ENCODE results near the gene LCLAT1. TPM values are rescaled to one million over a fixed set of nuclear protein-coding genes. Genes with fewer than 3 reads are reported as not detected.

LCLAT1 gene
- total RNA-seq, 1 donor from 2014 or later, result 46.2 TPM

- peak overlapping the region; percentile 34 for H3K27ac Mint-ChIP-seq
- no peaks in the 10 kb centered on the region for H3K27me3 Mint-ChIP-seq (ENCODE audit: insufficient read depth)
- intact Hi-C loops (cut with micrococcal nuclease), result loop anchor here (5.0 kb wide), 1 partner anchor 35 kb away; the partner anchor contains the start of gene LCLAT1
Observed at GRCh38 chr2:30412047-30412683, 34.9 kb upstream of the LCLAT1 start.

GRCh38 chr2:30412684-30413570 is 34.1 kb upstream of the LCLAT1 start:
- DNase-seq (ENCODE audit: low spot score), result no peak
- Mint-ChIP-seq H3K4me3 (no peak overlapping the region), H3K27me3 (ENCODE audit: insufficient read depth) (no peaks in the 10 kb centered on the region), H3K4me1 (ENCODE audit: low read depth) (peaks cover 46% of the 10 kb centered on the region), H3K27ac (peak overlapping the region; percentile 34), H3K9me3 (no peaks in the 10 kb centered on the region), H3K36me3 (ENCODE audit: low read depth) (peaks cover 2% of the 10 kb centered on the region)
- intact Hi-C loops (cut with micrococcal nuclease), result loop anchor here (5.0 kb wide), 1 partner anchor 34 kb away; the partner anchor contains the start of gene LCLAT1

More at GRCh38 chr2:30412047-30412683, 34.9 kb upstream of the LCLAT1 start:
- Mint-ChIP-seq H3K9me3 (no peaks in the 10 kb centered on the region), H3K4me1 (ENCODE audit: low read depth) (peaks cover 47% of the 10 kb centered on the region), H3K36me3 (ENCODE audit: low read depth) (peaks cover 2% of the 10 kb centered on the region), H3K4me3 (no peak overlapping the region)
- no peak for DNase-seq (ENCODE audit: low spot score)

GRCh38 chr2:30414961-30415360 is 32.1 kb upstream of the LCLAT1 start:
- Mint-ChIP-seq H3K9me3 (no peaks in the 10 kb centered on the region), H3K4me3 (no peak overlapping the region), H3K36me3 (ENCODE audit: low read depth) (no peaks in the 10 kb centered on the region), H3K27me3 (ENCODE audit: insufficient read depth) (no peaks in the 10 kb centered on the region), H3K27ac (no peak overlapping the region), H3K4me1 (ENCODE audit: low read depth) (peaks cover 25% of the 10 kb centered on the region)
- intact Hi-C loops (cut with micrococcal nuclease), result loop anchor here (5.0 kb wide), 1 partner anchor 32 kb away; the partner anchor contains the start of gene LCLAT1
- DNase-seq (ENCODE audit: low spot score), result no peak

GRCh38 chr2:30417253-30417652 is 29.8 kb upstream of the LCLAT1 start:
- no peak overlapping the region for H3K27ac Mint-ChIP-seq
- no peaks in the 10 kb centered on the region for H3K36me3 Mint-ChIP-seq (ENCODE audit: low read depth)
- no peaks in the 10 kb centered on the region for H3K27me3 Mint-ChIP-seq (ENCODE audit: insufficient read depth)
- peaks cover 26% of the 10 kb centered on the region for H3K4me1 Mint-ChIP-seq (ENCODE audit: low read depth)
- no peaks in the 10 kb centered on the region for H3K9me3 Mint-ChIP-seq
- no peak overlapping the region for H3K4me3 Mint-ChIP-seq
- DNase-seq (ENCODE audit: low spot score), result no peak
- intact Hi-C loops (cut with micrococcal nuclease), result no loop called here

GRCh38 chr2:30421026-30421603 is 25.9 kb upstream of the LCLAT1 start:
- Mint-ChIP-seq H3K36me3 (ENCODE audit: low read depth) (no peaks in the 10 kb centered on the region), H3K27me3 (ENCODE audit: insufficient read depth) (no peaks in the 10 kb centered on the region), H3K27ac (peak overlapping the region; percentile 92), H3K9me3 (peaks cover 2% of the 10 kb centered on the region), H3K4me1 (ENCODE audit: low read depth) (peaks cover 34% of the 10 kb centered on the region), H3K4me3 (peak overlapping the region; percentile 69)
- intact Hi-C loops (cut with micrococcal nuclease), result loop anchor here (1.0 to 10.0 kb wide), 4 partner anchors 49 to 901 kb away; no protein-coding TSS in a partner anchor
- DNase-seq (ENCODE audit: low spot score), result no peak

DNA sequence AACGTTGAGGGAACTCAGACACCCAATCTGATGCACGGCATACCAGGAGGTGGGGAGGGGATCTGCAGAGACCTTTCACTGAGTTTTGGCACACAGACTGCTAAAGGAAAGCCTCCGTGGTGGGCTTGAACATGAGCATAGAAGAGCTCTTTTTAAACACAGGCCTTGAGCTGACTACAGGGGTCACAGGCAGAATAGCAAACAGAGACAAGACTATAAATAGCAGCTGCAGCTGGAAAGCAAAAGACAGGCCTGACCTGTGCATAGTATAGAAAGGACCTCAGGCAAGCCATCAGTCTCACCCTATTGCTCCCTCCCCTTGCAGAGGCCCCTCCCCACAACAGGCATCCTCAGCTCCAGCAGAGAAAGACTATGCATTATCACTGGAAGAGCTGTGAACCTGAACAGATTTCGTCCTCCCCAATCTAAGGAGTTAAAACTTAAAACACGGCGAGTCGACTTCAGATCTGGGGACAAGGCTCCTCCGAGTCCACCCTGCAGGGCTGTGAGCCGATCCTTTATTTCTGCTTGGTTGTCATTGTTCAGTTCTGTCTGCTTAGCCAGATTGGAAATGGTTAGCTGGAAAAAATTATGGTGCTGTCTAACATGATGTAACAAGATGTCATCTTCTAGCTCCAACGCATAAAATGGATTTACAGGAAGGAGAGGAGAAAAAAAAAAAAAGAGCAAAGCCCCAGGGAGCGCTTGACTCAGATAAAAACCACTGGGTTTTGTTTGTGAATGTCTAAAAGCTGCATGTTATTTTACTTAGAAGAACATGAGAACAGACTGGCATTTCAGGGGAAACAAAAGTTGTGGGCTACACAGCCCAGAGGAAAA is 25.2 kb upstream of the LCLAT1 start:
- peak overlapping the region; percentile 92 for H3K27ac Mint-ChIP-seq
- peaks cover 6% of the 10 kb centered on the region for H3K9me3 Mint-ChIP-seq
- peak overlapping the region; percentile 69 for H3K4me3 Mint-ChIP-seq
- no peaks in the 10 kb centered on the region for H3K27me3 Mint-ChIP-seq (ENCODE audit: insufficient read depth)
- H3K4me1 Mint-ChIP-seq (ENCODE audit: low read depth), result peaks cover 38% of the 10 kb centered on the region
- peak; percentile 11 for DNase-seq (ENCODE audit: low spot score)
- intact Hi-C loops (cut with micrococcal nuclease), result loop anchor here (1.0 to 10.0 kb wide), 19 partner anchors 12 to 900 kb away; partner anchors contain the start of genes LBH and LCLAT1
- no peaks in the 10 kb centered on the region for H3K36me3 Mint-ChIP-seq (ENCODE audit: low read depth)

- peak; percentile 70 for DNase-seq (ENCODE audit: low spot score)
- intact Hi-C loops (cut with micrococcal nuclease), result loop anchor here (1.0 to 10.0 kb wide), 18 partner anchors 12 to 900 kb away; partner anchors contain the start of genes LBH and LCLAT1
- H3K36me3 Mint-ChIP-seq (ENCODE audit: low read depth), result no peaks in the 10 kb centered on the region
- H3K27me3 Mint-ChIP-seq (ENCODE audit: insufficient read depth), result no peaks in the 10 kb centered on the region
- H3K27ac Mint-ChIP-seq, result peak overlapping the region; percentile 92
- peak overlapping the region; percentile 43 for H3K4me3 Mint-ChIP-seq
- peaks cover 33% of the 10 kb centered on the region for H3K4me1 Mint-ChIP-seq (ENCODE audit: low read depth)
- peaks cover 6% of the 10 kb centered on the region for H3K9me3 Mint-ChIP-seq
Observed at GRCh38 chr2:30422444-30423040, 24.5 kb upstream of the LCLAT1 start.

DNA sequence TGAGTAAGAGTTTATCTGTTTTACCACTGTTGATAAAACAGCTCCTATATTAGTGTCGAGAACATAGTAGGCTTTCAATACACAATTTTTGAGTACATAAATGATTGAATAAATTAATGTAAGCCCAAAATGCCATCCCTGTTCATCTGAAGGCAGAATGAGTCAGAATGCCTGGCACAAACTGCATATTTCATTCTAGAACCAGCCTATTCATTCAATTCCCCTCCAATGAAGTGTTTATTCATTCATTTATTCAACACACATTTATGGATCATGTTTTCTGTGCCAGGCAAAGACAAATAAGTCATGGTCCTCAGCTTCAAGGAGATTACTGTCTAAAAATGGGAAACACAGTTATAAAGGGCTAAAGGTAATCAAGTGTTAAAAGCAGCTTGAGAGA is 22.8 kb upstream of the LCLAT1 start:
- no peaks in the 10 kb centered on the region for H3K27me3 Mint-ChIP-seq (ENCODE audit: insufficient read depth)
- peaks cover 6% of the 10 kb centered on the region for H3K9me3 Mint-ChIP-seq
- intact Hi-C loops (cut with micrococcal nuclease), result loop anchor here (5.0 to 10.0 kb wide), 3 partner anchors 143 to 898 kb away; no protein-coding TSS in a partner anchor
- peaks cover 50% of the 10 kb centered on the region for H3K4me1 Mint-ChIP-seq (ENCODE audit: low read depth)
- DNase-seq (ENCODE audit: low spot score), result no peak
- H3K36me3 Mint-ChIP-seq (ENCODE audit: low read depth), result peaks cover 8% of the 10 kb centered on the region
- H3K4me3 Mint-ChIP-seq, result no peak overlapping the region
- H3K27ac Mint-ChIP-seq, result peak overlapping the region; percentile 13

- intact Hi-C loops (cut with micrococcal nuclease), result loop anchor here (10.0 kb wide), 1 partner anchor 279 kb away; no protein-coding TSS in a partner anchor
Observed at GRCh38 chr2:30425326-30425725, 21.7 kb upstream of the LCLAT1 start.

DNA sequence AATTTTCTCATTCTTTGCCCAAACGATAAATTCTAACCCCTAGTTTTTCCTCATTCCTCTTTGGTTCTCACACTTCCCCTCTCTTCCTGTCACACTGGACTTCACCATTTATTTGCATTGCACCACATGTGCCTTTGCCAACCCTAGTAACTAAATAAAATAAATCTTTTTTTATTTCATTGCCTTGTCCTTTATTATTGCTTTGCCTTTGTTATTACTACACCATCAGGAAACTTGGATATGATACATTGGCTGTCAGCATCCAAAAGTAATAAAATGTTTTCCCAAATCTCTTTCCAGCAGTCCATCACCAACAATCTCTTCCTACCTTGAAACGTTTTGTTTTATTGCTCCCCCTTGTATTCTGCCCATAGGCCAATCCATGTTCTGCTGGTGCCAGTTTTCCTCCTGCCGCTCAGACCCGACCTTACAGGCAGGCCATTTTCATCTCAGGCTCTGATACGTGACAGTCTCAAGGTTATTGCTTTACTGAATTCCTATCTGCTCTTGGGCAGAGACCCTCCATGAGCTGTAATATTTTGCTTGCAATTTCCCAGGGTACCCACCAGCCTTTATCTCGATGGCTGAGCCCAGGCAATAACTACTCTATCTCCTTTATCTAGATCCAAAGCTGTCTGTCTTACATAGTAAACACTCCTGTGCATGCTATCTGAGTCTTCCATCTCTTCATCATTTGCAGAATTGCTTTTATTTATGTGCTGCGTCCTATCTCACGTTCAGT is 19.3 kb upstream of the LCLAT1 start:
- Mint-ChIP-seq H3K9me3 (peaks cover 6% of the 10 kb centered on the region), H3K4me3 (no peak overlapping the region), H3K27ac (peak overlapping the region; percentile 74), H3K27me3 (ENCODE audit: insufficient read depth) (peaks cover 1% of the 10 kb centered on the region), H3K4me1 (ENCODE audit: low read depth) (peaks cover 29% of the 10 kb centered on the region), H3K36me3 (ENCODE audit: low read depth) (peaks cover 8% of the 10 kb centered on the region)
- intact Hi-C loops (cut with micrococcal nuclease), result loop anchor here (1.0 to 10.0 kb wide), 2 partner anchors 20 to 277 kb away; partner anchors contain the start of gene LCLAT1
- no peak for DNase-seq (ENCODE audit: low spot score)

More at GRCh38 chr2:30425326-30425725, 21.7 kb upstream of the LCLAT1 start:
- Mint-ChIP-seq H3K4me3 (no peak overlapping the region), H3K36me3 (ENCODE audit: low read depth) (peaks cover 8% of the 10 kb centered on the region), H3K9me3 (peaks cover 6% of the 10 kb centered on the region), H3K4me1 (ENCODE audit: low read depth) (peaks cover 51% of the 10 kb centered on the region), H3K27ac (no peak overlapping the region), H3K27me3 (ENCODE audit: insufficient read depth) (no peaks in the 10 kb centered on the region)
- no peak for DNase-seq (ENCODE audit: low spot score)

DNA sequence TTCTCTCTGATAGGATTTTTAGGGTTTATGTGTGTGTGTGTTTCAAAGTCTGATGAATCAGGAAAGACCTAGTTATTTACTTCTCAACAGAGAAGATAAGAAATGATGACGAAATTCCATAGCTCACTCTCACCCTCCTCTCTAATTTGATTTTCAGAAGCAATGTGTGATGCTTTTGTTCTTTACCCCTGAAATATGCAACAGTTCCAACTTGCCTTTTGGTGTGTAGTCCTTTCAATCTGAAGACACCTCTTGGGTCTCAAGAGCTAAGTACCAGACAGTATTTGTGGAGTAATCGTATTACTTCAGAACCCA is 18.7 kb upstream of the LCLAT1 start:
- peaks cover 8% of the 10 kb centered on the region for H3K36me3 Mint-ChIP-seq (ENCODE audit: low read depth)
- no peak for DNase-seq (ENCODE audit: low spot score)
- peaks cover 27% of the 10 kb centered on the region for H3K4me1 Mint-ChIP-seq (ENCODE audit: low read depth)
- H3K4me3 Mint-ChIP-seq, result no peak overlapping the region
- intact Hi-C loops (cut with micrococcal nuclease), result loop anchor here (1.0 to 10.0 kb wide), 2 partner anchors 19 to 276 kb away; partner anchors contain the start of gene LCLAT1
- H3K27me3 Mint-ChIP-seq (ENCODE audit: insufficient read depth), result peaks cover 1% of the 10 kb centered on the region
- peaks cover 6% of the 10 kb centered on the region for H3K9me3 Mint-ChIP-seq
- H3K27ac Mint-ChIP-seq, result peak overlapping the region; percentile 74

Data from activated T-helper 1 cell treated with anti-CD3 and anti-CD28 coated beads, Interleukin-12 subunit alpha, Interleukin-12 subunit beta, Interleukin-2, Interleukin-4 antibody, amounts not matched to agents 30 ng/mL and 10 ng/mL and 1 ng/mL, durations not matched to agents 14 hours and 24 hours and 36 hours (primary cell).